Spleen (tissue), 7 donors: ENCODE measurements around the gene AGPAT3.

Experiments
- CTCF ChIP-seq, 11 experiments: fragments of 200-600 bp in 7 of 11; fragments of 450-650 bp in 4 of 11; sonication (generic) in 4 of 11; IDR thresholded peaks in 8 of 11; conservative IDR thresholded peaks in 3 of 11; 1 replicate in 7 of 11; 2 replicates in 4 of 11; pipeline versions ENCODE4 v1.4.0 to v1.8.0; 2016 to 2021; ENCODE audit warnings: antibody characterized with exemption in 11 of 11, inconsistent platforms in 4 of 11, mild to moderate bottlenecking in 1 of 11
- POLR2A ChIP-seq, 3 donors: fragments of 450-650 bp; IDR thresholded peaks; one replicate each; pipeline ENCODE4 v1.5.1; 2017; ENCODE audit warnings: antibody characterized with exemption in 3 of 3, mild to moderate bottlenecking in 1 of 3
- POLR2AphosphoS5 ChIP-seq, 3 donors: sonication (generic); formaldehyde crosslinking; IDR thresholded peaks; one replicate each; pipeline ENCODE4 v1.5.1; 2017; ENCODE audit warnings: antibody characterized with exemption in 3 of 3
- donor health status: DM: no; HTN: no; CAD: no; lungs with moderate emphysema.
- donor health status: DM: no; HTN: no; CAD: no.
- donor health status: DM: no; HTN: no; CAD: no.

GRCh38 chr21:43908167-43908566, 43.1 kb downstream of the AGPAT3 start:
- TF ChIP-seq POLR2A (IDR thresholded peaks at IDR 0.05) = no peak
- TF ChIP-seq CTCF (IDR thresholded peaks at IDR 0.05 in 8 of 11, conservative IDR thresholded peaks at IDR 0.05 in 3 of 11) = no peak
- TF ChIP-seq POLR2AphosphoS5 (IDR thresholded peaks at IDR 0.05) = no peak
